Measurements from ENCODE around the gene PPP1R15B. TPM values are rescaled to one million over a fixed set of nuclear protein-coding genes. Genes with fewer than 3 reads are reported as not detected.

The PPP1R15B gene
- total RNA-seq, 4 donors from 2014 or later: 33.8 to 90.5 (median 72.3) TPM

DNA sequence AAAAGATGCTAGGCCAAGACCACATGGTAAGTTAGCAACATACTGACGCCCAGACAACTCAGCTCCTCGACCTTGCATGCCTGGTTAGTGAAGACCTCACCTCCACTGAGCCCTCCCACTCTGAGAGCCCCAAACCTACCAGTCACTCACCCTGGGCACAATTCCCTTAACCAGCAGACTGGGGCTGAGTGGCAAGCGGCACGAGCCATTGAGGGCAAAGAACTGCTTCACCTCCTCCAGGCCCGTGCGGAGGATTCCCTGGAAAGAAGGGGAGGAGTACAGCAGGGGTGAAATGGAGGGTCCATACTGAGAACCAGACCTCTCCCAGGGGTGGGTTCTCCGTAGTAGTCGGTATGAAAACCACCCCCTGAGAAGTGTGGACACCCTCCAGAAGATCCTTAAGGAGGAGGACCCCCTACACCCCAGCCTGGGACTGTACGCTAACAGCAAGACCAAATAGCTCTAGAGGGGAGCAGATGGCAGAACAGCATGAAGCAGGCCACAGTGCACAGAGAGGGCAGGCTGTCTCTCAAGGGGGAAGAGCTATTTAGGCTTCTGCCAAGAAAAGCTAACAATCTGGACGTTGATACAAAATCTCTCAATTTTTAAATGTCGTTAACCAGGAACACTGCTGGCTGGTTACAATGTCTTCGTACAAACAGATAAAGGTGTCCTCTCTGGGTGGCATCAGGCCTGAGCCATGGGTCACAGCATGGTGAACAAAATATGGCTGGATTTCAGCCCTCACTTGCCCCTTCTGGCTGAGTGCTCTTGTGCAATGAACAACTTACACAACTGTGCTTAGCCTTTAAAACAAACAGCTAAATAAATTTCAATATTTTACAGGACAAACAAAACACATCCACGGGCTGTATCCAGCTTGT is 31.0 kb upstream of the PPP1R15B start:
- TF ChIP-seq, protein P1, sequence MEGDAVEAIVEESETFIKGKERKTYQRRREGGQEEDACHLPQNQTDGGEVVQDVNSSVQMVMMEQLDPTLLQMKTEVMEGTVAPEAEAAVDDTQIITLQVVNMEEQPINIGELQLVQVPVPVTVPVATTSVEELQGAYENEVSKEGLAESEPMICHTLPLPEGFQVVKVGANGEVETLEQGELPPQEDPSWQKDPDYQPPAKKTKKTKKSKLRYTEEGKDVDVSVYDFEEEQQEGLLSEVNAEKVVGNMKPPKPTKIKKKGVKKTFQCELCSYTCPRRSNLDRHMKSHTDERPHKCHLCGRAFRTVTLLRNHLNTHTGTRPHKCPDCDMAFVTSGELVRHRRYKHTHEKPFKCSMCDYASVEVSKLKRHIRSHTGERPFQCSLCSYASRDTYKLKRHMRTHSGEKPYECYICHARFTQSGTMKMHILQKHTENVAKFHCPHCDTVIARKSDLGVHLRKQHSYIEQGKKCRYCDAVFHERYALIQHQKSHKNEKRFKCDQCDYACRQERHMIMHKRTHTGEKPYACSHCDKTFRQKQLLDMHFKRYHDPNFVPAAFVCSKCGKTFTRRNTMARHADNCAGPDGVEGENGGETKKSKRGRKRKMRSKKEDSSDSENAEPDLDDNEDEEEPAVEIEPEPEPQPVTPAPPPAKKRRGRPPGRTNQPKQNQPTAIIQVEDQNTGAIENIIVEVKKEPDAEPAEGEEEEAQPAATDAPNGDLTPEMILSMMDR (IDR thresholded peaks at IDR 0.05): no peak
- no peak for TF ChIP-seq POLR2A (IDR thresholded peaks at IDR 0.05)
- DNase-seq: no peak
- Histone ChIP-seq H3K36me3 (peaks cover 0 to 94% (median 0%) of the 10 kb centered on the region in 3 donors), H3K4me3 (no peak overlapping the region), H3K27ac (no peak overlapping the region), H3K4me1 (peaks cover 0 to 18% (median 2%) of the 10 kb centered on the region in 4 donors), H3K9me3 (no peaks in the 10 kb centered on the region), H3K27me3 (no peaks in the 10 kb centered on the region)

GRCh38 chr1:204441558-204441957 is 29.9 kb upstream of the PPP1R15B start:
- H3K27me3 ChIP-seq: no peaks in the 10 kb centered on the region
- TF ChIP-seq POLR2A (IDR thresholded peaks at IDR 0.05): no peak
- TF ChIP-seq, protein P1 (IDR thresholded peaks at IDR 0.05): no peak
- no peak overlapping the region for H3K4me3 ChIP-seq
- peaks cover 0 to 95% (median 0%) of the 10 kb centered on the region in 3 donors for H3K36me3 ChIP-seq
- peaks cover 0 to 7% (median under 1%) of the 10 kb centered on the region in 4 donors for H3K4me1 ChIP-seq
- H3K9me3 ChIP-seq: no peaks in the 10 kb centered on the region
- DNase-seq: no peak
- H3K27ac ChIP-seq: no peak overlapping the region

GRCh38 chr1:204439621-204440375 is 28.2 kb upstream of the PPP1R15B start:
- no peaks in the 10 kb centered on the region for H3K4me1 ChIP-seq
- H3K27me3 ChIP-seq: no peaks in the 10 kb centered on the region
- TF ChIP-seq, protein P1 (IDR thresholded peaks at IDR 0.05): no peak
- TF ChIP-seq POLR2A (IDR thresholded peaks at IDR 0.05): no peak
- peak overlapping the region in 2 of 4 donors; percentile 6 to 25 for H3K27ac ChIP-seq
- H3K9me3 ChIP-seq: no peaks in the 10 kb centered on the region
- no peak for DNase-seq
- no peak overlapping the region for H3K4me3 ChIP-seq
- H3K36me3 ChIP-seq: peaks cover 0 to 97% (median 0%) of the 10 kb centered on the region in 3 donors

- no peak overlapping the region for H3K4me3 ChIP-seq
- no peaks in the 10 kb centered on the region for H3K4me1 ChIP-seq
- H3K27me3 ChIP-seq: no peaks in the 10 kb centered on the region
- H3K9me3 ChIP-seq: no peaks in the 10 kb centered on the region
- no peak for DNase-seq
- peaks cover 0 to 97% (median 0%) of the 10 kb centered on the region in 3 donors for H3K36me3 ChIP-seq
- peak overlapping the region in 2 of 4 donors; percentile 22 to 31 for H3K27ac ChIP-seq
- TF ChIP-seq, protein P1 (IDR thresholded peaks at IDR 0.05): no peak
- no peak for TF ChIP-seq POLR2A (IDR thresholded peaks at IDR 0.05)
Measured at GRCh38 chr1:204438628-204439027, 27.0 kb upstream of the PPP1R15B start.

- H3K9me3 ChIP-seq: no peaks in the 10 kb centered on the region
- no peak for DNase-seq
- H3K4me1 ChIP-seq: no peaks in the 10 kb centered on the region
- no peak overlapping the region for H3K4me3 ChIP-seq
- peaks cover 0 to 97% (median 0%) of the 10 kb centered on the region in 3 donors for H3K36me3 ChIP-seq
- TF ChIP-seq, protein P1 (IDR thresholded peaks at IDR 0.05): no peak
- TF ChIP-seq POLR2A (IDR thresholded peaks at IDR 0.05): no peak
- H3K27ac ChIP-seq: peak overlapping the region in 1 of 4 donors; percentile 7
- H3K27me3 ChIP-seq: no peaks in the 10 kb centered on the region
Measured at GRCh38 chr1:204437796-204438570, 26.4 kb upstream of the PPP1R15B start.
